K562 (cell line): ENCODE results near the gene TAF8. TPM values are rescaled to one million over a fixed set of nuclear protein-coding genes. Genes with fewer than 3 reads are reported as not detected.

Experiments
- EGR1 ChIP-seq: fragments of 450-650 bp; conservative IDR thresholded peaks from 2 replicates; pipeline ENCODE4 v1.6.1; 2017; ENCODE audit warnings: mild to moderate bottlenecking
- GTF2A2 ChIP-seq: IDR thresholded peaks from 2 replicates; pipeline ENCODE4 v1.6.1; 2016; ENCODE audit warnings: mild to moderate bottlenecking, missing genetic modification characterization, missing compliant biosample characterization
- HDAC8 ChIP-seq: fragments of 450-650 bp; IDR thresholded peaks from 2 replicates; pipeline ENCODE4 v1.6.1; 2016; ENCODE audit warnings: mild to moderate bottlenecking, missing genetic modification characterization, moderate library complexity, missing compliant biosample characterization
- MAZ ChIP-seq, 2 experiments: fragments of 450-650 bp in 1 of 2; sonication (generic) in 1 of 2; formaldehyde crosslinking; IDR thresholded peaks in 1 of 2; conservative IDR thresholded peaks in 1 of 2; 2 replicates each; pipeline versions ENCODE4 v1.4.0 to v1.5.0; 2020; ENCODE audit warnings: mild to moderate bottlenecking in 1 of 2, missing genetic modification reagents in 1 of 2
- MTA3 ChIP-seq: fragments of 450-650 bp; formaldehyde crosslinking; IDR thresholded peaks from 2 replicates; pipeline ENCODE4 v1.6.1; 2017; ENCODE audit warnings: mild to moderate bottlenecking, borderline replicate concordance
- NRF1 ChIP-seq, 2 experiments: fragments of 450-650 bp; IDR thresholded peaks in 1 of 2; conservative IDR thresholded peaks in 1 of 2; 2 replicates each; pipeline ENCODE4 v1.6.1; 2014; ENCODE audit warnings: mild to moderate bottlenecking in 2 of 2
- SOX6 ChIP-seq: fragments of 450-650 bp; IDR thresholded peaks from 2 replicates; pipeline ENCODE4 v1.6.1; 2014; ENCODE audit warnings: mild to moderate bottlenecking
- UBTF ChIP-seq, 2 experiments: IDR thresholded peaks; 2 replicates each; pipeline ENCODE4 v1.6.1; 2012; ENCODE audit warnings: improper control_type of control experiment in 2 of 2, low read depth in 2 of 2, low read length in 2 of 2, borderline replicate concordance in 1 of 2
- YY1 ChIP-seq, 3 experiments: IDR thresholded peaks; 2 replicates each; pipeline ENCODE4 v1.6.1; 2011; ENCODE audit warnings: low read length in 2 of 3, mild to moderate bottlenecking in 2 of 3, moderate library complexity in 2 of 3, borderline replicate concordance in 1 of 3, control low read depth in 1 of 3, low read depth in 1 of 3; ENCODE audit not compliant: insufficient read depth in 3 of 3, insufficient replicate concordance in 2 of 3, control insufficient read depth in 1 of 3, insufficient read length in 1 of 3; ENCODE audit errors: extremely low read depth in 1 of 3
- ZBTB17 ChIP-seq: fragments of 450-650 bp; formaldehyde crosslinking; IDR thresholded peaks from 2 replicates; pipeline ENCODE4 v1.4.0; 2020; ENCODE audit warnings: mild to moderate bottlenecking
- ZNF592 ChIP-seq: fragments of 450-650 bp; IDR thresholded peaks from 2 replicates; pipeline ENCODE4 v1.6.1; 2017; ENCODE audit warnings: antibody characterized with exemption, mild to moderate bottlenecking
- polyA plus RNA-seq, 8 experiments: library from polyadenylated mRNA; depleted of rRNA in 4 of 8; stranded (reverse) in 5 of 8; unstranded in 3 of 8; fragments of >200 nt; fragmentation: Nextera tagmentation in 2 of 8; fragmentation: Illumina TruSeq in 1 of 8; extraction: Ambion mirVana in 2 of 8; extraction: Trizol in 1 of 8; gene quantifications; 2 replicates each; pipeline versions ENCODE4 v1.2.1 to v1.2.3, GENCODE V29; 2011 to 2014; ENCODE audit warnings: inconsistent platforms in 1 of 8, missing spikeins in 1 of 8
- total RNA-seq, 7 experiments: library from RNA; depleted of rRNA in 6 of 7; stranded (reverse); fragments of >200 nt in 6 of 7; fragmentation: Illumina TruSeq in 2 of 7; extraction: Trizol in 2 of 7; gene quantifications; 2 replicates each; pipeline versions ENCODE4 v1.2.1 to v1.2.3, GENCODE V29; 2011 to 2021; ENCODE audit warnings: low replicate concordance in 1 of 7

Gene TAF8
- total and polyA plus RNA-seq, 9 of the 15 experiments (the other 6 are each of a cell fraction or from before 2014, with no cell fraction given) = 29.4 to 84.0 (median 52.6) TPM

GRCh38 chr6:42099340-42100028 lies 49.2 kb downstream of the TAF8 start (continued):
- TF ChIP-seq UBTF (IDR thresholded peaks at IDR 0.05; ENCODE audit: borderline replicate concordance in 1 of 2, low read depth in 2 of 2, low read length in 2 of 2) (0 out of 4 replicates have a peak, but pooled peaks of 1 of the 2 experiments have one; percentile 33), ZBTB17 (CRISPR knock-in tag) (0 out of 2 replicates have a peak, but pooled peaks have one; percentile 32), MTA3 (peak; percentile 26; the same call in 1 of the 2 replicates), EGR1 (peak; percentile 61), ZNF592 (0 out of 2 replicates have a peak, but pooled peaks have one; percentile 16), YY1 (IDR thresholded peaks at IDR 0.05; ENCODE audit: borderline replicate concordance in 1 of 3, control insufficient read depth in 1 of 3, extremely low read depth in 1 of 3, insufficient read depth in 3 of 3, insufficient read length in 1 of 3, insufficient replicate concordance in 2 of 3, low read depth in 1 of 3, low read length in 2 of 3) (peak in 1 of 3 experiments; percentile 41), SOX6 (0 out of 2 replicates have a peak, but pooled peaks have one; percentile 25), GTF2A2 (tag) (peak; percentile 2; the same call in 1 of the 2 replicates), HDAC8 (no peak), NRF1 (conservative IDR thresholded peaks at IDR 0.05 in 1 of 2, IDR thresholded peaks at IDR 0.05 in 1 of 2) (peak in 1 of 2 experiments; percentile 55; a peak in 3 of 4 replicates), MAZ (CRISPR knock-in tag; conservative IDR thresholded peaks at IDR 0.05 in 1 of 2, IDR thresholded peaks at IDR 0.05 in 1 of 2) (peak in 1 of 2 experiments; percentile 38; a peak in 1 of 4 replicates)
